Mesendoderm (in vitro differentiated cells): Measurements from ENCODE around the gene TRANK1.
"Not testable (repeated sequence)": the region's sequence is repeated elsewhere in the genome, so short reads cannot be mapped to it uniquely, and the experiment has no call there.

Experiments
- DNase-seq: peaks from one replicate; pipeline ENCODE4 v3.0.0; 2013
- H2AK5ac ChIP-seq: 2 replicates; pipeline ENCODE4 v1.6.1; 2013; ENCODE audit warnings: low read length, inconsistent platforms
- H2BK120ac ChIP-seq: 2 replicates; pipeline ENCODE4 v1.6.1; 2013; ENCODE audit warnings: low read depth, mild to moderate bottlenecking, low read length, moderate library complexity, mixed read lengths
- H2BK15ac ChIP-seq: replicated peaks from 2 replicates; pipeline ENCODE4 v1.6.1; 2013; ENCODE audit warnings: low read depth, mild to moderate bottlenecking, moderate library complexity
- H2BK5ac ChIP-seq: 2 replicates; pipeline ENCODE4 v1.6.1; 2013; ENCODE audit warnings: low read length, inconsistent platforms
- H3K18ac ChIP-seq: 2 replicates; pipeline ENCODE4 v1.6.1; 2013; ENCODE audit warnings: mild to moderate bottlenecking, low read length, mixed read lengths
- H3K23ac ChIP-seq: one replicate; pipeline ENCODE4 v1.6.1; 2013; ENCODE audit warnings: low read length
- H3K27ac ChIP-seq: 2 replicates; pipeline ENCODE4 v1.5.1; 2013; ENCODE audit warnings: low read depth, mild to moderate bottlenecking, inconsistent platforms, low read length, moderate library complexity
- H3K27me3 ChIP-seq: 2 replicates; pipeline ENCODE4 v1.6.1; 2013; ENCODE audit warnings: low read length, control low read depth, mild to moderate bottlenecking, inconsistent platforms; ENCODE audit not compliant: insufficient read depth, poor library complexity
- H3K36me3 ChIP-seq: 2 replicates; pipeline ENCODE4 v1.6.1; 2013; ENCODE audit warnings: low read length, inconsistent platforms; ENCODE audit not compliant: control insufficient read depth, insufficient read depth
- H3K4ac ChIP-seq: one replicate; pipeline ENCODE4 v1.6.1; 2013; ENCODE audit warnings: low read depth, mild to moderate bottlenecking, low read length, moderate library complexity
- H3K4me1 ChIP-seq: 2 replicates; pipeline ENCODE4 v1.6.1; 2013; ENCODE audit warnings: low read depth, low read length, inconsistent platforms; ENCODE audit not compliant: control insufficient read depth
- H3K4me2 ChIP-seq: 2 replicates; pipeline ENCODE4 v1.6.1; 2013; ENCODE audit warnings: low read length
- H3K4me3 ChIP-seq: 2 replicates; pipeline ENCODE4 v1.5.1; 2013; ENCODE audit warnings: mild to moderate bottlenecking, low read length
- H3K56ac ChIP-seq: one replicate; pipeline ENCODE4 v1.6.1; 2013; ENCODE audit warnings: low read length
- H3K79me1 ChIP-seq: 2 replicates; pipeline ENCODE4 v1.6.1; 2013; ENCODE audit warnings: low read length, inconsistent platforms
- H3K79me2 ChIP-seq: 2 replicates; pipeline ENCODE4 v1.6.1; 2013; ENCODE audit warnings: mild to moderate bottlenecking, low read length; ENCODE audit not compliant: control insufficient read depth, insufficient read depth
- H3K9ac ChIP-seq: 2 replicates; pipeline ENCODE4 v1.6.1; 2013; ENCODE audit warnings: low read length, inconsistent platforms
- H4K5ac ChIP-seq: one replicate; pipeline ENCODE4 v1.6.1; 2013; ENCODE audit warnings: low read length
- H4K8ac ChIP-seq: one replicate; pipeline ENCODE4 v1.6.1; 2013; ENCODE audit warnings: low read depth, mild to moderate bottlenecking, control low read depth, low read length, moderate library complexity
- WGBS: extraction: QIAGEN DNeasy Blood & Tissue Kit; methylation state at CpG from one replicate; pipeline ENCODE4 v1.1.7; 2013; ENCODE audit warnings: low lambda C conversion rate, missing lambda C conversion rate; ENCODE audit not compliant: insufficient coverage; ENCODE audit errors: extremely low coverage; 5-methylcytosine and 5-hydroxymethylcytosine counted together

The TRANK1 gene

GRCh38 chr3:36891701-36892160 lies 53.1 kb downstream of the TRANK1 start:
- H3K4me3 ChIP-seq, result no peak overlapping the region
- no peak overlapping the region for H3K4me2 ChIP-seq
- H3K36me3 ChIP-seq, result no peaks in the 10 kb centered on the region
- no peak overlapping the region for H2BK15ac ChIP-seq
- peak overlapping the region; percentile 76 for H3K56ac ChIP-seq
- H4K8ac ChIP-seq, result no peak overlapping the region
- peak overlapping the region; percentile 91 for H2BK5ac ChIP-seq
- H3K23ac ChIP-seq, result no peak overlapping the region
- H3K79me2 ChIP-seq, result no peaks in the 10 kb centered on the region
- no peak overlapping the region for H2BK120ac ChIP-seq
- H3K18ac ChIP-seq, result no peak overlapping the region
- peak overlapping the region; percentile 88 for H2AK5ac ChIP-seq
- H3K4ac ChIP-seq, result no peak overlapping the region
- no CpG with 5 or more reads among the region's 4 CpGs for WGBS
- peak overlapping the region; percentile 62 for H3K27ac ChIP-seq
- no peaks in the 10 kb centered on the region for H3K79me1 ChIP-seq
- H3K9ac ChIP-seq, result no peak overlapping the region
- peak overlapping the region; percentile 26 for H4K5ac ChIP-seq
- DNase-seq, result peak; percentile 94
- peaks cover 17% of the 10 kb centered on the region for H3K4me1 ChIP-seq
- no peaks in the 10 kb centered on the region for H3K27me3 ChIP-seq

- H3K4me2 ChIP-seq, H3K79me2 ChIP-seq, H3K36me3 ChIP-seq, H3K79me1 ChIP-seq, H3K27me3 ChIP-seq, H4K5ac ChIP-seq, H4K8ac ChIP-seq, H2BK120ac ChIP-seq, H3K4me3 ChIP-seq, H2BK15ac ChIP-seq, DNase-seq, H3K23ac ChIP-seq: not testable (repeated sequence)
- Histone ChIP-seq H3K9ac (peak overlapping the region; percentile 9), H3K18ac (peak overlapping the region; percentile 56), H2BK5ac (peak overlapping the region; percentile 56), H3K4me1 (peaks cover 17% of the 10 kb centered on the region), H3K4ac (peak overlapping the region; percentile 43), H3K56ac (peak overlapping the region; percentile 76), H3K27ac (peak overlapping the region; percentile 62), H2AK5ac (peak overlapping the region; percentile 62)
- no CpG with 5 or more reads among the region's 7 CpGs for WGBS
Observed at GRCh38 chr3:36891097-36891496, 53.8 kb downstream of the TRANK1 start.

GRCh38 chr3:36890261-36890660 lies 54.6 kb downstream of the TRANK1 start:
- Histone ChIP-seq H3K9ac (no peak overlapping the region), H3K56ac (peak overlapping the region; percentile 57), H3K18ac (no peak overlapping the region), H2BK120ac (no peak overlapping the region), H3K4me1 (peaks cover 17% of the 10 kb centered on the region), H3K36me3 (no peaks in the 10 kb centered on the region), H3K4me3 (no peak overlapping the region), H3K23ac (no peak overlapping the region), H3K79me1 (no peaks in the 10 kb centered on the region), H2BK15ac (no peak overlapping the region), H3K79me2 (no peaks in the 10 kb centered on the region), H4K8ac (no peak overlapping the region), H2AK5ac (peak overlapping the region; percentile 22), H3K4ac (no peak overlapping the region), H3K27me3 (no peaks in the 10 kb centered on the region), H2BK5ac (peak overlapping the region; percentile 11), H4K5ac (no peak overlapping the region), H3K27ac (peak overlapping the region; percentile 1), H3K4me2 (no peak overlapping the region)
- DNase-seq, result peak; percentile 60

- DNase-seq, result no peak
Observed at GRCh38 chr3:36881735-36882134, 63.1 kb downstream of the TRANK1 start.

GRCh38 chr3:36879842-36880241 lies 65.0 kb downstream of the TRANK1 start:
- H3K18ac ChIP-seq, result not testable (repeated sequence)

More at GRCh38 chr3:36881735-36882134, 63.1 kb downstream of the TRANK1 start:
- Histone ChIP-seq H3K23ac (no peak overlapping the region), H3K4ac (no peak overlapping the region), H3K36me3 (no peaks in the 10 kb centered on the region), H3K4me1 (peaks cover 2% of the 10 kb centered on the region), H2BK5ac (no peak overlapping the region), H3K4me2 (no peak overlapping the region), H3K56ac (no peak overlapping the region), H3K79me1 (no peaks in the 10 kb centered on the region), H4K5ac (no peak overlapping the region), H3K27ac (no peak overlapping the region), H4K8ac (no peak overlapping the region), H3K18ac (no peak overlapping the region), H2BK120ac (no peak overlapping the region), H2AK5ac (no peak overlapping the region), H3K27me3 (no peaks in the 10 kb centered on the region), H3K9ac (no peak overlapping the region), H3K4me3 (no peak overlapping the region), H2BK15ac (no peak overlapping the region), H3K79me2 (no peaks in the 10 kb centered on the region)
- no CpG with 5 or more reads among the region's 4 CpGs for WGBS

More at GRCh38 chr3:36879842-36880241, 65.0 kb downstream of the TRANK1 start:
- H4K8ac ChIP-seq, H3K36me3 ChIP-seq, H3K4me2 ChIP-seq, H2BK5ac ChIP-seq, H4K5ac ChIP-seq, H3K9ac ChIP-seq, H3K4me3 ChIP-seq, H3K79me2 ChIP-seq, DNase-seq, H3K27me3 ChIP-seq, H3K23ac ChIP-seq, H3K4ac ChIP-seq, H2BK15ac ChIP-seq, H3K79me1 ChIP-seq, H3K56ac ChIP-seq, H2BK120ac ChIP-seq, H2AK5ac ChIP-seq, H3K27ac ChIP-seq, H3K4me1 ChIP-seq: not testable (repeated sequence)
- no CpG with 5 or more reads among the region's 1 CpG for WGBS
